CD14-positive monocyte (primary cell): ENCODE data around the gene AZGP1. TPM values are rescaled to one million over a fixed set of nuclear protein-coding genes. Genes with fewer than 3 reads are reported as not detected.

ENCODE experiments used
- DNase-seq, 3 donors: peaks; one replicate each; pipeline ENCODE4 v3.0.0-alpha.2; 2011 to 2022
- H2AFZ ChIP-seq: 2 replicates; pipeline ENCODE4 v1.6.0; 2012; ENCODE audit warnings: mild to moderate bottlenecking, low read depth, low read length, inconsistent platforms; ENCODE audit not compliant: insufficient read depth, poor library complexity, severe bottlenecking
- H3K27ac ChIP-seq, 2 donors: 1 replicate in 1 of 2; 2 replicates in 1 of 2; pipeline ENCODE4 v1.5.1; 2012 to 2013; ENCODE audit warnings: low read length in 2 of 2, control low read depth in 1 of 2, inconsistent platforms in 1 of 2, low read depth in 1 of 2, mild to moderate bottlenecking in 1 of 2
- H3K27me3 ChIP-seq, 2 donors: one replicate each; pipeline versions ENCODE4 v1.6.0 to v1.6.1; 2011 to 2013; ENCODE audit warnings: low read length in 2 of 2; ENCODE audit not compliant: control insufficient read depth in 2 of 2, insufficient read depth in 2 of 2
- H3K36me3 ChIP-seq, 2 donors: replicated peaks in 1 of 2; 1 replicate in 1 of 2; 2 replicates in 1 of 2; pipeline versions ENCODE4 v1.5.1 to v1.6.1; 2012 to 2013; ENCODE audit warnings: low read length in 2 of 2, control low read depth in 1 of 2, inconsistent platforms in 1 of 2, mild to moderate bottlenecking in 1 of 2; ENCODE audit not compliant: insufficient read depth in 2 of 2, control insufficient read depth in 1 of 2
- H3K4me1 ChIP-seq, 2 donors: 1 replicate in 1 of 2; 2 replicates in 1 of 2; pipeline versions ENCODE4 v1.5.1 to v1.6.1; 2012 to 2013; ENCODE audit warnings: low read length in 2 of 2, control low read depth in 1 of 2, inconsistent platforms in 1 of 2, mild to moderate bottlenecking in 1 of 2, moderate library complexity in 1 of 2; ENCODE audit not compliant: insufficient read depth in 2 of 2, control insufficient read depth in 1 of 2
- H3K4me2 ChIP-seq: replicated peaks from 2 replicates; pipeline ENCODE3; 2012; ENCODE audit warnings: low read length, moderate library complexity, mild to moderate bottlenecking; ENCODE audit not compliant: poor library complexity, severe bottlenecking; ENCODE audit errors: extremely low read depth
- H3K4me3 ChIP-seq, 3 experiments: fragments of 200-600 bp in 1 of 3; sonication (generic) in 1 of 3; replicated peaks in 1 of 3; 1 replicate in 2 of 3; 2 replicates in 1 of 3; pipeline ENCODE4 v1.5.1; 2011 to 2013; ENCODE audit warnings: low read length in 3 of 3, mild to moderate bottlenecking in 3 of 3, control low read depth in 2 of 3, low read depth in 2 of 3, inconsistent platforms in 1 of 3, moderate library complexity in 1 of 3
- H3K79me2 ChIP-seq: 2 replicates; pipeline ENCODE4 v1.6.0; 2012; ENCODE audit warnings: mild to moderate bottlenecking, control low read depth, inconsistent platforms, low read length, moderate library complexity; ENCODE audit not compliant: insufficient read depth
- H3K9ac ChIP-seq: 2 replicates; pipeline ENCODE4 v1.6.0; 2017; ENCODE audit warnings: low read length, mild to moderate bottlenecking; ENCODE audit not compliant: insufficient read depth, poor library complexity, severe bottlenecking
- H3K9me3 ChIP-seq, 2 donors: replicated peaks in 1 of 2; 1 replicate in 1 of 2; 2 replicates in 1 of 2; pipeline versions ENCODE4 v1.5.1 to v1.6.1; 2012 to 2013; ENCODE audit warnings: low read length in 2 of 2, control low read depth in 1 of 2; ENCODE audit not compliant: control insufficient read depth in 1 of 2, insufficient read depth in 1 of 2
- H4K20me1 ChIP-seq: 2 replicates; pipeline ENCODE4 v1.6.0; 2012; ENCODE audit warnings: mild to moderate bottlenecking, low read length, control low read depth, moderate library complexity; ENCODE audit not compliant: insufficient read depth
- H3K27ac Mint-ChIP-seq, 7 donors: one replicate each; pipeline ENCODE4 v1.8.0; 2020; ENCODE audit warnings: mild to moderate bottlenecking in 7 of 7, mixed read lengths in 7 of 7, moderate library complexity in 6 of 7, inconsistent platforms in 2 of 7
- H3K27me3 Mint-ChIP-seq, 3 donors: one replicate each; pipeline ENCODE4 v1.8.0; 2021 to 2022; ENCODE audit warnings: low read depth in 3 of 3, mild to moderate bottlenecking in 3 of 3, mixed read lengths in 3 of 3, moderate library complexity in 3 of 3, inconsistent platforms in 1 of 3
- H3K36me3 Mint-ChIP-seq, 2 donors: one replicate each; pipeline ENCODE4 v1.8.0; 2020; ENCODE audit warnings: mixed read lengths in 2 of 2, inconsistent platforms in 1 of 2, mild to moderate bottlenecking in 1 of 2
- H3K4me1 Mint-ChIP-seq: one replicate; pipeline ENCODE4 v1.8.0; 2020; ENCODE audit warnings: mild to moderate bottlenecking, mixed read lengths
- H3K4me3 Mint-ChIP-seq, 2 donors: one replicate each; pipeline ENCODE4 v1.8.0; 2020; ENCODE audit warnings: mild to moderate bottlenecking in 2 of 2, mixed read lengths in 2 of 2, moderate library complexity in 1 of 2
- H3K9me3 Mint-ChIP-seq, 7 donors: one replicate each; pipeline ENCODE4 v1.8.0; 2020 to 2022; ENCODE audit warnings: mixed read lengths in 7 of 7, mild to moderate bottlenecking in 6 of 7, moderate library complexity in 6 of 7, inconsistent platforms in 2 of 7
- WGBS: methylation state at CpG from one replicate; pipeline ENCODE4 v1.1.5; 2013; ENCODE audit warnings: missing lambda C conversion rate; ENCODE audit not compliant: insufficient coverage; 5-methylcytosine and 5-hydroxymethylcytosine counted together
- intact Hi-C, 2 donors: fragments of 100-400 bp; cut with micrococcal nuclease; formaldehyde crosslinking; loops; one replicate each; pipeline versions ENCODE4 v1.15.0 to v1.15.1; 2023
- polyA plus RNA-seq, 3 donors: library from polyadenylated mRNA; depleted of rRNA in 1 of 3; unstranded in 2 of 3; stranded (reverse) in 1 of 3; fragments of 300-500 nt in 2 of 3; fragments of >200 nt in 1 of 3; fragmentation: Illumina TruSeq in 2 of 3; gene quantifications; 1 replicate in 2 of 3; 2 replicates in 1 of 3; pipeline ENCODE4 v1.2.3, GENCODE V29; 2012 to 2021
- TF ChIP-seq, protein P1 (sequence below): fragments of 200-600 bp; IDR thresholded peaks from one replicate; pipeline ENCODE4 v1.8.0; 2022; ENCODE audit warnings: antibody characterized with exemption, mild to moderate bottlenecking

AZGP1 gene
- polyA plus RNA-seq, 3 donors: not detected

DNA sequence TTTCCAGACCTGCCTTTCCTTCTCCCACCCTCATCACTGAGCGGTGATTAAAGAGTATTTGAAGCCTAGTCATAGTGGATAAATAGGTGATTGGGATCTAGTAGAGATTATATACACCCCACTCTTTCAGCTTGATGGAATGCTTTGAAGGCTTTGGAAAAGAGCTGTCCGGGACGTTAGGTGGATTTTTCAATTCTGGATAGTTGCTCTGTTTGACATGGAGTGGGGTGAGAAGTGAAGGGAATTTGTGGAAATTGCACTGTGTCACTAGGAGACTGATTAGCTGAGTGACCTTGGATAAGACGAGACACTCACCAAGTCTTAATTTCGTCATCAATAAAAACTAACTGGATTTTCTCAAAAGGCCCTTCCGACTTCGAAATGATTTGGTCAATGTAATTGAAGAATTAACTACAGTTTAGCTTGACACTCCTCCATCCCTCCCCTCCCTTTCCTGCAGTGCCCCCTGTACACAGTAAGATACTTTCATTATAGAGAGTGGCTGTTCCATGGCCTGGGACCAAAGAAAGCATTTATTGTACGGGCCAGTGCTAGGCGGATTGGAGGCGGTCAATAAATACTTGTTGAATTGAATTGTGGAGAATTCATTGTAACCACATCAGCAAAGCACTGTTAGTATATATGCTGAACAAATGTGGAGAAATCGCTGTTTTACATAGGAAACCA lies 40.5 kb upstream of the AZGP1 start:
- Mint-ChIP-seq H3K9me3 (no peaks in the 10 kb centered on the region), H3K4me3 (peak overlapping the region; percentile 93 to 94), H3K36me3 (peaks cover 14 to 21% of the 10 kb centered on the region in 2 donors), H3K27ac (peak overlapping the region; percentile 94 to 99 (median 97)), H3K27me3 (peaks cover 0 to 2% (median 0%) of the 10 kb centered on the region in 3 donors), H3K4me1 (peaks cover 43% of the 10 kb centered on the region)
- no peaks in the 10 kb centered on the region for H3K9me3 ChIP-seq
- peaks cover 11% of the 10 kb centered on the region for H4K20me1 ChIP-seq
- peak overlapping the region; percentile 43 for H2AFZ ChIP-seq
- peaks cover 28 to 38% of the 10 kb centered on the region in 2 donors for H3K4me1 ChIP-seq
- H3K79me2 ChIP-seq: peaks cover 60% of the 10 kb centered on the region
- peak overlapping the region; percentile 88 for H3K4me2 ChIP-seq
- intact Hi-C loops: loop anchor here (10.0 kb wide), 1 partner anchor 68 kb away; the partner anchor contains the start of genes COPS6 (in 2 of the 2) and ZNF3 (in 2 of the 2)
- H3K27me3 ChIP-seq: no peaks in the 10 kb centered on the region
- peaks cover 0 to 11% of the 10 kb centered on the region in 2 donors for H3K36me3 ChIP-seq
- WGBS: 0% methylated on average over 2 of the region's 11 CpGs
- peak overlapping the region; percentile 96 for H3K9ac ChIP-seq
- H3K4me3 ChIP-seq: peak overlapping the region; percentile 82 to 100 (median 97)
- peak overlapping the region; percentile 85 to 94 for H3K27ac ChIP-seq
- TF ChIP-seq, protein P1, sequence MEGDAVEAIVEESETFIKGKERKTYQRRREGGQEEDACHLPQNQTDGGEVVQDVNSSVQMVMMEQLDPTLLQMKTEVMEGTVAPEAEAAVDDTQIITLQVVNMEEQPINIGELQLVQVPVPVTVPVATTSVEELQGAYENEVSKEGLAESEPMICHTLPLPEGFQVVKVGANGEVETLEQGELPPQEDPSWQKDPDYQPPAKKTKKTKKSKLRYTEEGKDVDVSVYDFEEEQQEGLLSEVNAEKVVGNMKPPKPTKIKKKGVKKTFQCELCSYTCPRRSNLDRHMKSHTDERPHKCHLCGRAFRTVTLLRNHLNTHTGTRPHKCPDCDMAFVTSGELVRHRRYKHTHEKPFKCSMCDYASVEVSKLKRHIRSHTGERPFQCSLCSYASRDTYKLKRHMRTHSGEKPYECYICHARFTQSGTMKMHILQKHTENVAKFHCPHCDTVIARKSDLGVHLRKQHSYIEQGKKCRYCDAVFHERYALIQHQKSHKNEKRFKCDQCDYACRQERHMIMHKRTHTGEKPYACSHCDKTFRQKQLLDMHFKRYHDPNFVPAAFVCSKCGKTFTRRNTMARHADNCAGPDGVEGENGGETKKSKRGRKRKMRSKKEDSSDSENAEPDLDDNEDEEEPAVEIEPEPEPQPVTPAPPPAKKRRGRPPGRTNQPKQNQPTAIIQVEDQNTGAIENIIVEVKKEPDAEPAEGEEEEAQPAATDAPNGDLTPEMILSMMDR: no peak
- DNase-seq: peak in 2 of 3 donors; percentile 12 to 24

- peak within 1 kb of the TSS; percentile 96 for H3K9ac ChIP-seq
- H4K20me1 ChIP-seq: peaks cover 11% of the 10 kb centered on the region
- H3K4me1 ChIP-seq: peaks cover 28 to 38% of the 10 kb centered on the region in 2 donors
- peak within 1 kb of the TSS; percentile 82 to 100 (median 97) for H3K4me3 ChIP-seq
- Mint-ChIP-seq H3K9me3 (no peaks in the 10 kb centered on the region), H3K4me3 (peak within 1 kb of the TSS; percentile 93 to 94), H3K36me3 (peaks cover 14 to 21% of the 10 kb centered on the region in 2 donors), H3K4me1 (peaks cover 43% of the 10 kb centered on the region), H3K27ac (peak within 1 kb of the TSS; percentile 94 to 99 (median 97)), H3K27me3 (peaks cover 0 to 2% (median 0%) of the 10 kb centered on the region in 3 donors)
- H3K27me3 ChIP-seq: no peaks in the 10 kb centered on the region
- WGBS: under 1% methylated on average over 54 of the region's 70 CpGs
- DNase-seq: peak; percentile 95 to 97 (median 95)
- H3K27ac ChIP-seq: peak within 1 kb of the TSS; percentile 85 to 94
- TF ChIP-seq, protein P1: no peak
- H3K36me3 ChIP-seq: peaks cover 0 to 11% of the 10 kb centered on the region in 2 donors
- peaks cover 51% of the 10 kb centered on the region for H3K79me2 ChIP-seq
- intact Hi-C loops: loop anchor here (10.0 kb wide), 1 partner anchor 69 kb away; the partner anchor contains the start of genes COPS6 (in 2 of the 2) and ZNF3 (in 2 of the 2)
- H3K9me3 ChIP-seq: no peaks in the 10 kb centered on the region
- peak within 1 kb of the TSS; percentile 88 for H2AFZ ChIP-seq
- peak within 1 kb of the TSS; percentile 88 for H3K4me2 ChIP-seq
Measured at GRCh38 chr7:100015232-100016214, 39.7 kb upstream of the AZGP1 start, which contains the start of gene ZKSCAN1. Gene ZKSCAN1, plus strand, starts transcription at chr7:100015596. Its CDS starts 7,911 bp downstream, at chr7:100023507.
